ENCODE measurements around the gene NF1.
"Not testable (repeated sequence)": the region's sequence is repeated elsewhere in the genome, so short reads cannot be mapped to it uniquely, and the experiment has no call there.

Gene NF1

DNA sequence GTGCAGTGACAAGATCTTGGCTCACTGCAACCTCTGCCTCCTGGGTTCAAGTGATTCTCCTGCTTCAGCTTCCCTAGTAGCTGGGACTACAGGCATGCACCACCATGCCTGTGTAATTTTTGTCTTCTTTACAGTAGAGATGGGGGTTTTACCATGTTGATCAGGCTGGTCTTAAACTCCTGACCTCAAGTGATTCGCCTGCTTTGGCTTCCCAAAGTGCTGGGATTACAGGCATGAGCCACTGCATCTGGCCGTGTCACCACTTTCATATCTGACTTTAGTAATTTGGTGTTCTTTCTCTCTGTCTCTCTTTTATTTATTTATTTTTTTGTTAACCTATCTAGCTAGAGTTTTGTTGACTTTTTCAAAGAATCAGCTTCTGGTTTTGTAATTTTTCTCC lies 103.9 kb downstream of the NF1 start:
- not testable (repeated sequence) for DNase-seq (ENCODE audit: low read depth)

DNA sequence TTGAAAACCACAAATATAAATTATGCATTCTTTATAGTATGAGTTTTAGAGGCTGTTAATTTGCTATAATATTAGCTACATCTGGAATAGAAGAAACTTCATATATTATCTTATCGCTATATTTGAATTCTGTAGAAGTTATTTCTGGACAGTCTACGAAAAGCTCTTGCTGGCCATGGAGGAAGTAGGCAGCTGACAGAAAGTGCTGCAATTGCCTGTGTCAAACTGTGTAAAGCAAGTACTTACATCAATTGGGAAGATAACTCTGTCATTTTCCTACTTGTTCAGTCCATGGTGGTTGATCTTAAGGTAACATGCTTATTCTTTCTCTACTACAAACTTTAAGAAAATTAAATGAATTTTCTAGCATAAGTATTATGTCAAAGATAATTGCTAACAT lies 105.5 kb downstream of the NF1 start:
- no peak for DNase-seq (ENCODE audit: low read depth)

DNA sequence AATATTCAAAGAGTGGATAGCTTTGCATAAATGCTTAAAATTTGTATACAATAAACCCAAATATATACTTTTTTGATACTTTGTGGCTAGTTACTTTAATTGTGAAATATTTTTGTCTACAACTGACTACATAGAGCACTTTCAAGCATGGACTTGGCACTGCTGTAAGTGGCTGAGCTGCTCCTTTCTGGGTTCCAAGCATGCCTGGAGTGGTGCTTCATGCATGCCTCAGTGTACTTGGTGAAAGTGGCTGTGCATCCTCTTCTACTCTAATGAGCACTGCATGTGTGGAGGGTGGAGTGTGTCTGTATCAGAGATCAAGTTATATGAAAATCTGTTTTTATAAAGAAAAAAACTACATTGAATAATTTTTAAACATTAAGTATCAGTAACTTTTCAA lies 108.2 kb downstream of the NF1 start:
- DNase-seq (ENCODE audit: low read depth): no peak

DNA sequence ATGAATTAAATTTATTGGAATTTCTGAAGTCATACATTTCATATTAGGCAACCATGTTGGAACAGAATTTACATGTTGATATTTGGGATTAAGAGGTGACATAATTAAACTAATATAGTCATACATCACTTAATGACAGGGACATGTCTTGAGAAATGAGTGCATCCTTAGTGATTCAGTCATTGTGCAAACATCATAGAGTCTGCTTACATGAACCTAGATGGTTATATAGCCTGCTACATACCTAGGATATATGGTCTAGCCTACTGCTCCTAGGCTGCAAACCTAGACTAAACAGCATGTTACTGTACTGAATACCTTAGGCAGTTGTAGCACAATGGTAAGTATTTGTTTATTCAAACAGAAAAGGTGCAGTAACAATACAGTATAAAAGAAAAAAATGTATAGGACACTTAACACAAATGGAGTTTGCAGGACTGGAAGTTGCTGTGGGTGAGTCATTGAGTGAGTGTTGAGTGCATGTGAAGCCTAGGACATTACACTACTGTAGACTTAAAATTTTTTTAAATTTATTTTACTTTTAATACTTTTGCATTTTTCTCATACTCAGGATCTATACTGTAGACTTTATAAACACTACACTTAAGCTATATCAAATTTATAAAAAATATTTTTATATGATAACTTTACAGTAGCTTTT lies 116.7 kb downstream of the NF1 start:
- DNase-seq (ENCODE audit: low read depth): no peak

DNA sequence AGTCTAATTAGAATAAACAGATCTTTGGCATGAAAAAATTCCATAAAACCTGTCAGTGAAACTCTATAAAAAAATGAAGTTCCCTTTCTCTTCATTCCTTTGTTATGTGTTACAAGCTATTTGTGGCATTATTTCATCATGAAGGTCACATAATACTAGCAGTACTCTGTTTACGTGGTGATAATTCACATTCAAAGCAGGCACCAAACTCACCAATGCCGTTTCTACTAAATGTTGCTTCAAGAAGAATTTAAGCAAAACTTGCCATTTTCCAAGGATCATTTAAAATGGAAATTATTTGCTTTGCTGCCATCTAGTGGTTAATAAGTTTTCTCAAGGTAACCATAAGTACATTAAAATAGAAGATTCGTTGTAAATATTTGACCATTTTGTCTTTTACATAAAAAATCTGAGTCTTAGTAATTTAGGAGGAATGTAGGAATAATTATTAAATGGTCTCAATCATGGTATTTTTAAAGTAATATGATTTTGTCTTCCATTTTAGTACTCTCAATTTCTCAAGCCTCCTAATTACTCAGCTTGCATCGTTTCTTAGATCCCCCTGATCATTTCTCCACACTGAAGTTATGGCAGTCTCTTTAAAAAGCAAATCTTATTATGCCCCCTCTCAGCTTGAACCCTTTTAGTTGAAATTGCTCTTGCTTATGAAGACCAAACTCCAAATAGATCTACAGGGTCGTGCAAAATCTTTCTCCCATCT lies 121.4 kb downstream of the NF1 start:
- DNase-seq (ENCODE audit: low read depth): peak; percentile 29

DNA sequence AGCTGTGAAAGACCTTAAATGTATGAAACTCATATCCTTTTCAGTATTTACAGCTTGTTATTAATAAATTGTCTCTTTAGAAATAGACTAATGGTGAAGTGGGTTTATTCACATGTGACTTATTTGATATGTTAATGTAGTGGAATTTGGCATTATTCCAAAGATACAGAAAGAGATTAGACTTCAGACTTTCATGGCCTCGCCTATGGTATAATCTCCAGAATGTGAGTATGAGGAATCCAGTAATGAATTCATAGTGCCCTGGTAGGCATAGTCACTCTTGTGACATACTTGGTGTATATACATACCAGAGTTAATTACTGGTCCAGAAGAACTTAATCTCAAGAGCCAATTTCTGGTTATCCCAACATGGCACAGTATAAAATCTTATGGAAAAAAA lies 129.6 kb downstream of the NF1 start:
- DNase-seq (ENCODE audit: low read depth): no peak

DNA sequence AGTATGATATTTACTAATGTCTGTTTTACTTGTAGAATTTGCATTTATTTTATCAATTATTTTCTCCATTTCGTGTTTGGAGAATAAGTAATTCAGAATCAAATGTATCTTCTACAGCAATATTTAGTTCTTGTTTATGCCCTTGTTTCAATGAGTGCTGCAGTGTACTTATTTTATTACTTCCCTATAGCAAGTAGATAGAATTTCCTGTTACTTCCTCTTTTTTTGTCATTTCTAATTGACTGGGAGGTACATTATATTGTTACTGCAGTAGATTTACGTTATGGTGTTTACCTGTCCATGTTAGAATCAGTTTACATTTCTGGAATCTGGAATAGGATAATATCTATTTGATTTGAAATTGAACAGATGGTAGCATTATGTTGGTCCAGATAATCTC lies 131.1 kb downstream of the NF1 start:
- no peak for DNase-seq (ENCODE audit: low read depth)

DNA sequence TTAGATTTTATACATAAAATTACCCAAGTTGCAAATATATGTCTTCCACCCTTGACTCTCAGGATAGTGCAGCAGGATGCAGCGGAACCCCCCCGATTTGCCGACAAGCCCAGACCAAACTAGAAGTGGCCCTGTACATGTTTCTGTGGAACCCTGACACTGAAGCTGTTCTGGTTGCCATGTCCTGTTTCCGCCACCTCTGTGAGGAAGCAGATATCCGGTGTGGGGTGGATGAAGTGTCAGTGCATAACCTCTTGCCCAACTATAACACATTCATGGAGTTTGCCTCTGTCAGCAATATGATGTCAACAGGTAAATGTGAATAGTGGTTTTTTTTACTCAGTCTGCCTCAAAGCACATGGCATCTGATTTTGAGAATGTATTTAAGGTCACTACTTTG lies 131.6 kb downstream of the NF1 start:
- DNase-seq (ENCODE audit: low read depth): no peak

DNA sequence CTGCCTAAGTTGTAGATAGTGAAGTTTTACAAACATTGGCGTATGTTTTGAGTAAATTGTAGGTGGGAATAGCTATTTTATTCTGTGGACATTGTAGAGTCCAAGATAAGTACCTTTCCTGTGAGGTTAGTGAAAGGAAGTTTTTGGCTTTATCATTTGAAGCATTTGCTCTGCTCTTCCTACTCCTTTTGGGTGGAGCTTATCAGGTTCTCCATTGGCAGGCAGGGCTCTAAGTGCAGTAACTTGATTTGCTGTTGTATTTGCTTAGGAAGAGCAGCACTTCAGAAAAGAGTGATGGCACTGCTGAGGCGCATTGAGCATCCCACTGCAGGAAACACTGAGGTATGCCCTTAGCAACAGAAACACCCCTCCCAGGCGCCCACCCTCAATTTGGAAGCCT lies 132.2 kb downstream of the NF1 start:
- DNase-seq (ENCODE audit: low read depth): no peak

DNA sequence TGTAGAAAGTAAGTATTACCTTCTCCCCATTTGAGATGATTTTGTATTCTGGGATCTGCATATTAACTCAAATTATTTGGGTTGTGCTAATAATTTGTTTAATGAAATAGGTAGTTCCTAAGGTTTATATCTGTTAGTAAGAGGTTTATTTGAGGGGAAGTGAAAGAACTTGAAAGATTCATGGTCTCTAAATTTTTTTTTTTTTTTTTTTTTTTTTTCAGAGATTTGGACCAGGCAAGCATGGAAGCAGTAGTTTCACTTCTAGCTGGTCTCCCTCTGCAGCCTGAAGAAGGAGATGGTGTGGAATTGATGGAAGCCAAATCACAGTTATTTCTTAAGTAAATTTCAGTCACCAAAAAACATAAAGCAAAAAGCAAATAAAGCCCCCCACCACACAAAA lies 137.1 kb downstream of the NF1 start:
- no peak for DNase-seq (ENCODE audit: low read depth)

DNA sequence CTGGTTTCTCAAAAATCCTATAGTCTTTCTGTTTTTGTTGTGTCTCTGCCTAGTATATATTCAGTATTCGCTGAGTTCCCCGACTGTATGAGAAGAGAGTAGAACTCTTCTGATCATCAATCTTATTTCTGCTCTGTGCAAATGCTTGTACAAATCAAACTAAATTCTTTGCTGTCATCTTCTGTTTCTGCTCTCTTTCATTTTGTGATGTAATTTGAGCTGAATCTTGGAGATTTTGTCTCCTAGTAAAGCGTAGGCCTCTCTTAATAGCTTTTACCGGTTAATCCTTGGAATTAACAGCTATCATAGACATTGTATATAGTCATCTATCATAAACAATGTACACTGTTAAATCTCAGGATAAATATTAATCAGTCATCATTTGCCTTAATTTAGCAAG lies 140.3 kb downstream of the NF1 start:
- DNase-seq (ENCODE audit: low read depth): no peak

DNA sequence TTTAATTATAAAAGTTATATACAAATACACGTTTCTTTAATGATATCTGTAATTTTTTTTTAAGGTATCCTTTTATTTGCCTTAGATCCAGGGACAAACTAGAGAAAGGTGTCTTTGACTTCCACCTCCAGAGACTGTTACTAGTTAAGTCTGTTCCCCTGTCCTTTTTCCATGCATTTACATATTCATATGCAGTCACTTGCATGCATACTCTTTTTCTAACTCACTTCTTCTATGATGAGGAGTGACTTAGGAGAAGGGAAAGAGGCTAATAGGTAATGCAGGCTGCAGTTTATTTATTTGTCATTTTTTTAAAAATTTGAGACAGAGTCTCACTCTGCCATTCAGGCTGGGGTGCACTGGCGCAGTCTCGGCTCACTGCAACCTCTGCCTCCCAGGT lies 141.4 kb downstream of the NF1 start:
- DNase-seq (ENCODE audit: low read depth): no peak

DNA sequence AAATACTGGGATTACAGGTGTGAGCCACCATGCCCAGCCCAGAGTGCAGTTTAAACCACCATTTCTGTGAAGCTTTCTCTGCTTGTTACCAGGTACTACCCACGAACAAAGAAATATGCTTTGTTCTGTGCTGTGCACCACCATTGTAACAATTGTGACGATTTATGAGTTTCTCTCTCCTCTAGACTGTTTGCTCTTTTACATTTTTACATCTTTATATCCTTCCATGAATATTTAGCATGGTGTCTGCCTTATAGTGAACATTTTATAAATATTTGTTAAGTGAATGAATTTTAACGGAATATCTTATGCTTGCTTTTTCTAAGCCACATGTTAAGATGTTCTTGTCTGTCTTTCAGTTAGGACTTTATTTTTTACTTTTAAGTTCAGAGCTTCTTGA lies 141.9 kb downstream of the NF1 start:
- DNase-seq (ENCODE audit: low read depth): no peak

DNA sequence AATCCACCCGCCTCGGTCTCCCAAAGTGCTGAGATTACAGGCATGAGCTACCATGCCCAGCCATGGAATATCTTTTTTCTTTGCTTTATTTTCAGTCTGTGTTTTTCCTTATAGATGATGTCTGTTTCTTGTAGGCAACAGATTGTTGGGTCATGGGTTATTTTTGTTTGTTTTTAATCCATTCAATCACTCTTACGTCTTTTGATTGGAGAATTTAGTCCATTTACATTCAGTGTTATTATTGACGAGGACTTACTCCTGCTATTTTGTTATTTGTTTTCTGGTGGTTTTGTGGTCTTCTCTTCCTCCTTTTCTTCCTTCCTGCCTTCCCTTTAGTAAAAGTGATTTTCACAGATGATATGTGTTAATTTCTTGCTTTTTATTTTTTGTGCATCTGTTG lies 146.3 kb downstream of the NF1 start:
- DNase-seq (ENCODE audit: low read depth): no peak

DNA sequence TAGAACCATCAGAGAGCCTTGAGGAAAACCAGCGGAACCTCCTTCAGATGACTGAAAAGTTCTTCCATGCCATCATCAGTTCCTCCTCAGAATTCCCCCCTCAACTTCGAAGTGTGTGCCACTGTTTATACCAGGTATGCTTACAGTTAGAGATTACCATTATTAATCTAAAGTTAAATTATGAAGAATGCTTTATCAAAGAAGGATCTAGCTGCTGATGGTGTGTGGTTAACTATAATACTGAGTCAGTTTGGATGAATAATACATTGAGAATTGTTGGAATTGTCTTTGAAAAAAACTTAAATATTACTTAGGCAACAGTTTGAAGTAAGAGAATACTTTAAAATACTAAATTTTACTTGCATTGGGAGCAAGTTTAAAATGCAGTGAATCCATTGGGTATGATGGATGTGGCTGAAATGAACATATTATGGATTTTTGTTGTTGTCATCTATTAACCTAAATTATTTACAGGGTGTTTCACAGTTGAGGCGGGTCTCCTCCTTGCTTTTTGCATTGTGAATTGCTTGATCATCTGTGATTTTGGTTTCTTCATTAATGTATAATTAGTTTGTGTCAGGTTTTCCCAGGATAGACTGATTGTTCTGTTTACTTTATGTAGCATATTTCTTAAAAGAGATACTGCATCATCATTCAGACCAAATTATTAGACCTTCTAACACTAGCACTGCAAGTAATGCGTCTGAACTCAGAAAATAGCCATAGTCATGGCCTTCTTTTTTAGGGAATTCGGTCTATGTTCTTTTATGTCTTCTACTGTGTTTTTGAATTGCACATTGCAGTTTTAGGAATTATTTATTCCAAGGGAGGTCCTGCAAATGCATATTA lies 154.4 kb downstream of the NF1 start:
- no peak for DNase-seq (ENCODE audit: low read depth)

DNA sequence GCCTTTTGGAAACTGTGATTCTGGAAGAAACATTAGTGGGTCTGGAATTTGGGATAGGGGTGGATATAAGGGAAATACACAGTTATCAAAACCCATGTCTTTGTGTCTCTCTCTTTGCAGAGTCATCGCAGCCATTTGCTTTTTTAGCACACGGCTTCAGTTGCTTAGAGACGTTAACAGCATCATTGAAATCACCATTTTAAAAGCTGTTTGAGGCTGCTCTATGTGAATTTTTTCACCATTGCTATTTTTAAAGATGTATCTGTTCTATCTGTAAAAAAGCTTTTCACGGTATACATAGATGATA lies 155.0 kb downstream of the NF1 start:
- DNase-seq (ENCODE audit: low read depth): no peak

DNA sequence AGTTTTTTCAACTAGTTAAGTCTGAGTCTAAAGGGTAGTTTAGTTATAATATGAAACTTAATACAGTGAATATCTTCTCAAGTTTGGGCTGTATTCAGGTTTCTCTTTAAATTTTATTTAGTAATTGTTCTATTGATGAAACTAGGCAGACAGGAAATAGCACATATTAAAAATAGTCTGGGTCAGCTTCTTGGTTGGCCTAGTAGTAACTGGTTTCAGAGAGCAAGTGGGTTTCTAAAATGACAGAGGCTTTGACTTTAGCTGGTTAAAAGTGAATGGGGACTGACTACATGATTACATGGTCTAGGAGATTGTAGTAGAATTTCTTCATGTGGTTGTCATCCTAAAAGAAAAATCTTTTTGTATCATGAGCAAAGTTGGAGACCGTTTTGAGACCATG lies 155.5 kb downstream of the NF1 start:
- DNase-seq (ENCODE audit: low read depth): no peak

DNA sequence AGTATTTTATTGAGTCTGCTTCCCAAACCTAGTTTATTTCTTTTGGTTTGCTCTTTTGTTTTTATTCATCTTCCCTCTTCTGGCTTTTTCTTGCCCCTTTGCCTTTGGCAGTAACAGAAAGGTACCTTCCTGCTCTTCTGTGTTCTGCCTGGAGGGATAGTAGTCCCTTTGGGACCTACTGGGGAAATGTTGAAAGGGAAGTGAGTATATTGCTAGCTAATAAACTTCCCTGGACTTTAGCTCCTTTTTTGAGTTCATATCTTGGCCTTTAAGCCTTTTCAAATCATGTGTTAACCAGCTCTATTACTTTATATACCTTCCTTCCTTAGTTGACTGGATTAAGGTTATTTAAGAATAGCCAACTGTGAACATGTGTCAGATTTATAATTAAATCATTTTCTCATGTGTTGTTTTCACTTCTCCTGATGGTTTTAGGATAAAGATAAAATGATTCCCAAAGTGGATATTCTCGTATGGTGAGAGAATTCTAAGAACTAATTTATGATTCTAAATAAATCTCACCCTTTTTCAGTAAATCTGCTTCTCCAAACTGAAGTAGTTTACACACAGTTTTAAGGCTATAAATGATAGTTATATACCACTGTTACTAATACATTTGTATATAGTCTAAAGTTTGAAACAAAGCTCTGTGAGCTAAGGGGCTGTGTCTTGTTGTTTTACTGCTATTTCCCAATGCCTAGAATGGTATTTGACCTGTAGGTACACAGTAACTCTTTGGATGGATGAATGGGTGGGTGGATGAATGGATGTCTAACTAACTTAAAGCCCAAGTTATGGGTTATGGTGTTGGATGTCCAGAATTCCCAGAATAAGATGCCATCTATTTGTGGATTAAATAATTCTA lies 156.6 kb downstream of the NF1 start:
- no peak for DNase-seq (ENCODE audit: low read depth)

DNA sequence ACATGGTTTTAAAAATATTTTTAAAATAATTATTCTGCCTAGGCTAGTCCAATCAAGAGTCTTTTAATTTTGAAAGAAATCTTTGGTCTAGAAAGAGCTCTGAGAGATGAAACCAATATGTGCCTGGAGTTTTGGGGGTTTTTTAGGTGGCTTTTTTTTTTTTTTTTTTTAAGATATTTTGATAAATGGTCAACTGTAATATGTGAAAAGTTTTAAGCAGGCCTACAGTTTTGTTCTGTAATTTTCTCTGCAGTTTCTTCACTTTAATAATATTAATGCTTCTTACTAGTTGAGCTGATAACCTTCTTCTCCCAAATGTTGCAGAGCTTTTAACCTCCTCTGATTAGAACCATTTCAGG lies 157.2 kb downstream of the NF1 start:
- no peak for DNase-seq (ENCODE audit: low read depth)

DNA sequence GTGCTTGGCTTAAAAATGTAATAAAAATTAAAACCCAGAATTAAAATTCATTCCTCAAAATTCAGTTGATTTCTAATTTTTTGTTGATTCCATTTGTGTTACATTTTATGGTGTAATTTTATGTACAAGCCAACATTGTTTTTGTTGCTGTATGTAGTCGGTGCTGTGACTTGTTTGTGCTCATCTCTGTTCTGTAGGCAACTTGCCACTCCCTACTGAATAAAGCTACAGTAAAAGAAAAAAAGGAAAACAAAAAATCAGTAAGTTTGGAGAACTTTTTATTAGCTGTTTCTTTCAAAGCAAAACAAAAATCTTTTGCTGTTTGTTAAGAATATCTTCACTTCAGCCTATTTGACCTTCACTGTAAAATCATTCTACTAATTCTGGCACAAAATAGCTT lies 158.0 kb downstream of the NF1 start:
- no peak for DNase-seq (ENCODE audit: low read depth)

DNA sequence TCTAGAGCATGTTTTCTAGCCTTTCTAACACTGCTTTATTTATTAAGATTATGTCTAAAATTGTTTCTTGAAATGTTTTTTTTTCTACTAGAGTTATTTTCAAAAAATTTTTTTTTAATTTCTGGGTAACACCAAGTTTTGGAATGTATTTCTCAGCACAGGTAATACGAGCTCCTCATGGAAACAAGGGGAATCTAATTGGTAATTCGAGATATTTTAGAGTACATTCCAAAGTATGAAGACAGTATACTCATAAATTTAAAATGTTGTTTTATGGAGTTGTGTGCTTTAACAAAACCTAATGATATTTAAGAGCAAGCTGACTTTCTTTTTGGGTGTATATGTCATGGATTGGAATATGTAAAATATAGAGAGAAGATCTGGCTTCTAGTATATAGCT lies 159.9 kb downstream of the NF1 start:
- no peak for DNase-seq (ENCODE audit: low read depth)

DNA sequence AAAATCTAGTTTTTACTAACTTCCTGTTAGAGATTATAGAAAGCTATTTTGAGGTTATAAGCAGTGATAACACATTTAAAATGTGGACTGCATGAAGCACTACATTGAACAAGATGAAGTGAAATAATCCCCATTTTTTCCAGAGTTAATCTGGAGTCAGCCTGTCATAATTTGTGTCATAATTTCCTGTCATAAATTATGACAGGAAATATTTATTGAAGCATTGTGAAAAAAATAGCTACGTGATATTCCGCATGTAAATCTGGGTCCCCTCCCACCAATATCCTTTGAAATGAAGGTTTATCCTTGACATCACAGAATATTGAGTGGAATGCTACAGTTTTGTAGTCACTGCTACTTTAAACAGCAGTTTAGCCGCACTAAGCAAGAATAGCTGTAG lies 162.2 kb downstream of the NF1 start:
- DNase-seq (ENCODE audit: low read depth): no peak

DNA sequence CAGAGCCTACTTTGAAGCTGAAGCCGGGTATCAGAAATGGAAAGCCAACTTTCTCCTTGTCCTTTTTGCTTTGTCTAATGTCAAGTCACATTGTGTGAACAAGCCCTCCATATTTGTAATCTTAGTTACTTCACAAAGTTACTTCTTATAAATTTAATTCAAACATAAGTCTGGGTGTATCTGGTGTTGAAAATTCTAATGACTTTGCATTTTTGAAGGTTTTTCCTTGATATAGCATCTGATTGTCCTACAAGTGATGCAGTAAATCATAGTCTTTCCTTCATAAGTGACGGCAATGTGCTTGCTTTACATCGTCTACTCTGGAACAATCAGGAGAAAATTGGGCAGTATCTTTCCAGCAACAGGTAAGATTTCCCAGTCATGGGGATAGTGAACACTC lies 165.4 kb downstream of the NF1 start:
- DNase-seq (ENCODE audit: low read depth): no peak
